AG09309 (cell line): ENCODE data around the gene KMT5C.
A peak's percentile ranks its signal among the peaks of the same experiment; 100 is the strongest.

Source experiments
- DNase-seq: peaks from one replicate; pipeline ENCODE4 v3.0.0-alpha.2; 2010; ENCODE audit warnings: low read depth
- H3K4me3 ChIP-seq: 2 replicates; pipeline ENCODE4 v1.5.1; 2011; ENCODE audit warnings: mild to moderate bottlenecking, low read depth, low read length, moderate library complexity; ENCODE audit not compliant: control insufficient read depth
- CTCF ChIP-seq: IDR thresholded peaks from 2 replicates; pipeline ENCODE4 v1.5.1; 2011; ENCODE audit warnings: mild to moderate bottlenecking, low read depth, low read length, inconsistent platforms; ENCODE audit not compliant: insufficient read depth, control insufficient read depth; ENCODE audit errors: missing control alignments

KMT5C gene

GRCh38 chr19:55385724-55386492 is 46.2 kb downstream of the KMT5C start, which contains the start of gene RPL28:
TSS of gene RPL28 (plus strand) at chr19:55385932. CDS start at chr19:55386358, 426 bp downstream.
- DNase-seq, result peak; percentile 86
- peak within 1 kb of the TSS; percentile 85 for H3K4me3 ChIP-seq

GRCh38 chr19:55386493-55386971 is 46.9 kb downstream of the KMT5C start:
- TF ChIP-seq CTCF, result no peak
- H3K4me3 ChIP-seq, result peak overlapping the region; percentile 85
- no peak for DNase-seq

More at GRCh38 chr19:55385724-55386492, 46.2 kb downstream of the KMT5C start, which contains the start of gene RPL28:
- no peak for TF ChIP-seq CTCF

GRCh38 chr19:55387736-55388497 is 48.2 kb downstream of the KMT5C start:
- no peak for TF ChIP-seq CTCF
- H3K4me3 ChIP-seq, result peak overlapping the region; percentile 85
- no peak for DNase-seq

GRCh38 chr19:55389386-55390317 is 50.0 kb downstream of the KMT5C start:
- DNase-seq, result no peak
- TF ChIP-seq CTCF, result no peak
- no peak overlapping the region for H3K4me3 ChIP-seq

GRCh38 chr19:55390461-55390880 is 50.8 kb downstream of the KMT5C start:
- TF ChIP-seq CTCF, result no peak
- H3K4me3 ChIP-seq, result no peak overlapping the region
- no peak for DNase-seq

- no peak for TF ChIP-seq CTCF
- DNase-seq, result no peak
These were observed 51.6 kb downstream of the KMT5C start for GRCh38 chr19:55391191-55391670.

More at GRCh38 chr19:55391191-55391670, 51.6 kb downstream of the KMT5C start:
- no peak overlapping the region for H3K4me3 ChIP-seq
